ENCODE results near the gene CITED2.
"Not testable (repeated sequence)": the region's sequence is repeated elsewhere in the genome, so short reads cannot be mapped to it uniquely, and the experiment has no call there.

CITED2 gene

GRCh38 chr6:139364302-139364981, 10.0 kb downstream of the CITED2 start:
- no peak for DNase-seq (ENCODE audit: low read depth)

DNA sequence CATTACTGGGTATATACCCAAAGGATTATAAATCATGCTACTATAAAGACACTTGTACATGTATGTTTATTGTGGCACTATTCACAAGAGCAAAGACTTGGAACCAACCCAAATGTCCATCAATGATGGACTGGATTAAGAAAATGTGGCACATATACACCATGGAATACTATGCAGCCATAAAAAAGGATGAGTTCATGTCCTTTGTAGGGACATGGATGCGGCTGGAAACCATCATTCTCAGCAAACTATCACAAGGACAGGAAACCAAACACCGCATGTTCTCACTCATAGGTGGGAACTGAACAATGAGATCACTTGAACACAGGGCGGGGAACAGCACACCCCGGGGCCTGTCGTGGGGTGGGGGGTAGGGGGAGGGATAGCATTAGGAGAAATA, 10.7 kb downstream of the CITED2 start:
- DNase-seq (ENCODE audit: low read depth): not testable (repeated sequence)

GRCh38 chr6:139363123-139363522, 11.3 kb downstream of the CITED2 start:
- DNase-seq (ENCODE audit: low read depth): not testable (repeated sequence)

DNA sequence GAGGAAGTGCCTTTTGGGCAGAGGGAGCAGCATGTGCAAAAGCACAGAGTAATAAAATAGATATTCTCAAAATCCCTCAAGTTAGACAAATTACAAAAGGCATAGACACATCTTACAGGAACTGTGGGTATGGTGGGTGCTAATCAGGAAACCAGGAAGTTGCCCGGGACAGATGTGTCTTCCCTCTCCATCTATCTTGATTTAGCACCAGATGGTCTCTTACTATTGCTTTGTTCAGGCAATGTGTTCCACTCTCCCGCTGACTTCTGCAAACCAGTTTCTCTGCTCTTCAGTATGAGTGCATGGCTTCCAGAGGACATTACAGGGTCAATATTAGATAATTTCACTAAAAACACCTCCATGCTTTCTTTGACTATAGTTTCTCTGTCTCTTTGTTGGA, 13.2 kb downstream of the CITED2 start:
- no peak for DNase-seq (ENCODE audit: low read depth)

- DNase-seq (ENCODE audit: low read depth): no peak
These were observed 17.5 kb downstream of the CITED2 start for GRCh38 chr6:139356924-139357323.

DNA sequence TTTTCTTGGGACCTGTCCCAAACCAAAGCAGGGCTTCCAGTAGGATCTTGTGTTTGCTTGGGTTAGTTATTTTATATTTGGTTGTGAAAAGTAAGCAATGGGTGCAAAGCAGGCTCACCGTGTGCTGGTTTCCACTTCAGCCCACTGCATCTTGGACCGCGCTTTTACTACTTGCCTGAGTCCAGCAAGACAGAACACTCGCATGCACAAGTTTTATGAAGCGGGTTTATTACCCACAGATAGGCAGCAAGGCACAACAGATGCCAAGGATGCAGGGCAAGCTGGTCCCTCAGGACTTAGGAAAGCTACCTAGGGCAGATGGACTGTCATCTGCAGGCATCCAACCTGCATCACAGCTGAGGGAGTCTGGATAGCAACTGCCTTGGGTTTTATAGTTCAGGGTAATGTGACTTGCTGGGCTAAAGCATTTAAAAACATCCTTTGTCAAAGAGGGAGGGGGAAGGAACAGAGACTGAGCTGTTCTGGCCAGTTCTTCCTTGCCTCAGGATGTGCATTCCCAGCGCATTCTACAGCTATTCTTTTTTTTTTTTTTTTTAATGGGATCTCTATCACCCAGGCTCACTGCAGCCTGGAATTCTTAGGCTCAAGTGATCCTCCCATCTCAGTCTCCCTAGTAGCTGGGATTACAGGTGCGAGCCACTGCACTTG, 18.5 kb downstream of the CITED2 start:
- no peak for DNase-seq (ENCODE audit: low read depth)

- no peak for DNase-seq (ENCODE audit: low read depth)
These were observed 19.3 kb downstream of the CITED2 start for GRCh38 chr6:139355172-139355571.

GRCh38 chr6:139354189-139354588, 20.3 kb downstream of the CITED2 start:
- DNase-seq (ENCODE audit: low read depth): no peak

DNA sequence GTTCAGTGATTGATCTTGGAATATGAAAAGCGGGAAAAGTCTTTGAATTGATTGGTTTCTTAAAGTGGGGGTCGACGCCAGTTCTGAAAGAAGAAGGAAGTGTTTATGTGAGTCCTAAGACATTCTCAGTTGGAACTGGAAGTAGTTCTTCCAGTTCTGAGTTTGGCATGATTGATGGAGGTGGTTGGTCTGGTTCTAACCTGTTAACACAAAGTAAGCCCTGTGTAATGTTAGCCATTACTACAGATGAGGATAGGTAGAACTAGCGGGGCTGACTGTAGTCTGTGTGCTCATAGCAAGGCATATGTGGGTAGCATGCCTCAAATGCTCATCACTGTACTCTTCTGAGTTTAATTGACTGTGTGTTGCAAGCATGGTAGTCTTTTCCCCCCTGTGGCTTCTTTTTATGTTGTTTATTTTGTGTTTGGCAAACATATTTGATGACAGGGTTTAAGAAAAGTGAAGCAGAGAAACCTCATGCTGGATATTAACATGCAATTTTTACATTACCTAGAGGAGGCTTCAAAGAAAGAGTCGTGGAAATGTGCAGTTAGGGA, 24.9 kb downstream of the CITED2 start:
- no peak for DNase-seq (ENCODE audit: low read depth)

- DNase-seq (ENCODE audit: low read depth): no peak
These were observed 28.1 kb downstream of the CITED2 start for GRCh38 chr6:139346392-139346791.

DNA sequence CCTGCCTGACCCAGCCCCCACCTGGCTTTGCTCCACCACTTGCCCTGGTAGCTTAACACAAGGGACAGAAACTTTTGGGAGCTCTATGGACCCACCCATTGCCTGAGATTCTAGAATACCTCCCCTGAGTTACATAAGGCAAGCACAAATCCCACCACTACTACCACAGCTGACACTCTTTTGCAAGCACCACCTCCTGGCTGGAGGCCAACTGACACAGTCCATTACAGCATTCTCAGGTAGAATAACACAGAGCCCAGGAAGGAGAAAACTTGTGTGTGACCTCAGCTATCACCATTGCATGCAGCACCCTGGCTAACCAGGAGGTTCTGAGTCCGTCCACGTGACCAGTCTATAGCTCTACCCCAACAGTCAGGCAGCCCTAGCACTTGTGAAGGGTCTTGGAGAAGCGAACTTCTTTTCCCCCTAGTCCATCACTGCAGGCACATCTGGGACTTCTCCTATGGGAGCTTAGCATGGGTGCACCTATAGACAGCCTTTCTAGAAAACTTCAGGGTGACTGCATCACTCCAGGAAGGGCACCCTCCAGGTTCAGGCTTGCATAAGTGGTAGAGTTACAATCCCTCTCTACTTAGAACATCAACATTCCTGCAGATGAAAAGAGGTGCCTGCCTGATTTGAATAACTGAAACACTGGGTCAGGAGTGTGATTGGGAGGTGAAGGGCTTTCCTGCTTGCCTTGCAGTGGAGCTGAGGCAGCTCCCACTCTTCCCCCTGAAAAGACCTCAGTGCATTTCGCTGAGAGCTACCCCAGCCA, 30.1 kb downstream of the CITED2 start:
- no peak for DNase-seq (ENCODE audit: low read depth)

DNA sequence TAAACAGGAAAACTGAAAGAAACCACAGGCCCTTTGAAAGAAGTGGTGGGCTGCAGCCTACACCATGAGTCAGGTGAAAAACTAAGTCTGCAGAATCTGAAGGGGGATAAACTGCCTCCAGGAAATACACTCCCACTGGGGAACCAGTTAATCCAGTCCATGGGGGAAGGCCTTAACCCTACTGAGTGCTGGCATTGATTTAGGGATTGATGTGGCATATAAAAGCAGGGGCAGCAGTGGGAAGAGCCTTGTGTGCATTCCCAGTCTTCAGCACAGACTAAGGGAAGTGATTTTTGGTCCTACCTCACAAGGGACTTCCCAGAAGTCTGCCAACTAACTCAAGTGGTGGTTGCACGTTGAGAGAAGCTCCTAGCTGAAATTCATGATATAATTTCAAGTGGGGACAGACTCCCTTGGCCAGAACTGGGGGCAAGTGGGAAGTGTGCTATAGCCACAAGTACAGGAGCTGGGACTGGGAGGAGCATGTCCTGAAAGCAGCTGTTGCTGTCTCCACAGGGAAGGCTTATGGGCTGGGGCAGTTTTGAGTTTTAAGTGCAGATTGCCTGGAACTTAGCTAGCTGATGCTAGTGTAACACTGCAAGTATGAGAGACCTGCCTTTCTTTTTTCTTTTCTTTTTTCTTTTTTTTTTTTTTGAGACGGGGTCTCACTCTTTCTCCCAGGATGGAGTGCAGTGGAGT, 31.2 kb downstream of the CITED2 start:
- DNase-seq (ENCODE audit: low read depth): no peak

DNA sequence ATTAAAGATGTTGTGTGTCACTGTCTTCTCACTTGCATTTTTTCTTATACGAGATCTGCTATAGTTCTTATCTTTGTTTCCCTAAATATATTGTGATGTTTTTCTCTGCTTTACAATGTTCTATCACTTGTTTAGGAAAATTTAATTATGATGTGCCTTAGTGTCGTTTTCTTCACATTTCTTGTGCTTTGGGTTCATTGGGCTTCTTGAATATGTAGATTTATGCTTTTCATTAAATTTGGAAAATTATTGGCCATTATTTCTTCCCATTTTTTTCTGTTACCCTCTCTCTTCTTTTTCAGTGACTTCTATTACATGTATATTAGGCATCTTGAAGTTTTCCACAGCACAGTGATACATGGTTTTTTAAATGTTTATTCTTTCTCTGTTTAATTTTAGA, 33.4 kb downstream of the CITED2 start:
- DNase-seq (ENCODE audit: low read depth): no peak

DNA sequence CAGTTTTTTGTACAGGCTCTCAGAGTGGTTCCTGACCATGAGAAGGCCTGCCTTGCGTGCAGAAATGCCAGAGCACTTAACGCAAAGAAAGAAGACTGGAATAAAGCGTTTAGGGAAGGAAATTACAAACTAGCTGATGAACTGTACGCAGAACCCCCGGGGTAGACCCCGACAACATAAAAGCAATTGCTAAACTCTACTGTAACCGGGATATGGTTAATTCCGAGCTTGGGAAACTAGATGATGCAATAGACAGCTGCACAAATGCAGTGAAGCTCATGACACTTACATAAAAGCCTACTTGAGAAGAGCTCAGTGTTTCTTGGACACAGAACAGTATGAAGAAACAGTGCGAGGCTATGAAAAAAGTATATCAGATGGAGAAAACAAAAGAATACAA, 35.7 kb downstream of the CITED2 start:
- no peak for DNase-seq (ENCODE audit: low read depth)

- no peak for DNase-seq (ENCODE audit: low read depth)
These were observed 36.6 kb downstream of the CITED2 start for GRCh38 chr6:139337830-139338229.

DNA sequence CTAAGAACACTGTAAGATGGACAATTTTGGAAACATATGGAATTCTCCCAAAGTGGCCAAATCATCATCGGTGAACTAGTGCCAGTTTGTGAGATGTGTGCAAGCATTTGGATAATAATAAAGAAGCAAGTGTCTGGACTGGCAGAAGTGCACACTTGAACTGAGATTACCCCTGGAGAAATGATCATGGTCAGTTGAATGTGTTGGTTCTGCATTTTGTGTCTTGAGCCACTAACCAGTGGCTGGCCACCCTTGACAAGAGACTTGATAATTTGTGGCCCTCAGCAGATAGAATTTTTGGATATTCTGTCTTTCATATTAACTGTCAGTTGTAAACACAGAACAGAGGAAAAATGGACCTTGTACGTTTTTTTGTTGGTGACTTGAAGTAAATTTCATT, 37.4 kb downstream of the CITED2 start:
- DNase-seq (ENCODE audit: low read depth): no peak

DNA sequence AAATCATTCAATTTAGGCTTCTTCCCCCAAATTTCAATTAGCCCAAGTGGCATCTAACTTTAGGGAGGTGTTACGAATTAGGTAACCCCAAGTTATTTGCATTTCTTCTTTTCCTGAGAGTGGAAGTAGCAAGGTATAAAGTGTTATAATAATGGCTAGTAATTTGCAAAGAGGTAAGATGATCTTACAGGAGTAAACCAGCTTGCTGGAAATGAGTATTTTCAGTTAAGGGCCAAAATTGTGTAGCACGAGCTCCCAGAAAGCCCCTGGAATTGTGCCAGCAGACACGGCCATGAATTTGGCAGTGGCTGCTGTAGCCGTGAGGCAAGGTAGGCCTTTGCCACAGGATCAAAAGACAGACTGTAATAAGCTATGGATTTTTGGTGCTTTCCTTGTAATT, 38.0 kb downstream of the CITED2 start:
- DNase-seq (ENCODE audit: low read depth): no peak

DNA sequence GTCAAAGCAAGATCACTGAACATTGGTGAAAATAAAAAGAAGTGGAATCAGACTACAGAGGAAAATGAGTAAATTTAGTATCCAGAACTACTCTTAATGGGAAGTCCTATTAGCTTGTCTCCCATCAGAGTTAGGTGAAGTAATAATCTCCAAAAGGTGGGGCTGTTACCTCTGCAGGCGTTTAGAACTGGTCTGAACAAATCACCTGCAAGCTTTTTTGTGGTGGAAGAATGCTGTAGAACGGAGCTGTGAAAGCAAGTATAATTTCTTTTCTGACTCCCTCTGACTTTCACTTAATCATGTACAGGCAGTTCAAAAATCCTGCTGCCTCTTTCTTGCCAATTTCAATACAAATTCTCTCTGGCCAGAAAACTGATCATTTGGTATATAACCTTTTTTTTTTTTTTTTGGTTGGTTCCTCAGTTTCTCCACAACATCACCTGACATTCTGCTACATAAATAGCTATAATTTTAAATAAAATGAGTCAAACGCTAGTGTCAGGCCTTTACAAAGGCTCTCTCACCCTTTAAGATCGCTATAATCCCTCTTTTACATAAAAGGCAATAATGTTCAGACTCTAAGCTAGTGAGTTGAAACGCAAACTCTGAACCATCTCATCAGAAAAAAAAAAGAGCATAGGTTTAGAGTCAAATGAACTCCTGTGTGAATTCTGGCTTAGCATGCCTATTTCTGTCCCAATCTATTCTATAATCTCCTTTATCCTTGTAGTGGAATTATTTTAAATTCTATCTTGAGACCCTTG, 38.8 kb downstream of the CITED2 start:
- DNase-seq (ENCODE audit: low read depth): no peak

DNA sequence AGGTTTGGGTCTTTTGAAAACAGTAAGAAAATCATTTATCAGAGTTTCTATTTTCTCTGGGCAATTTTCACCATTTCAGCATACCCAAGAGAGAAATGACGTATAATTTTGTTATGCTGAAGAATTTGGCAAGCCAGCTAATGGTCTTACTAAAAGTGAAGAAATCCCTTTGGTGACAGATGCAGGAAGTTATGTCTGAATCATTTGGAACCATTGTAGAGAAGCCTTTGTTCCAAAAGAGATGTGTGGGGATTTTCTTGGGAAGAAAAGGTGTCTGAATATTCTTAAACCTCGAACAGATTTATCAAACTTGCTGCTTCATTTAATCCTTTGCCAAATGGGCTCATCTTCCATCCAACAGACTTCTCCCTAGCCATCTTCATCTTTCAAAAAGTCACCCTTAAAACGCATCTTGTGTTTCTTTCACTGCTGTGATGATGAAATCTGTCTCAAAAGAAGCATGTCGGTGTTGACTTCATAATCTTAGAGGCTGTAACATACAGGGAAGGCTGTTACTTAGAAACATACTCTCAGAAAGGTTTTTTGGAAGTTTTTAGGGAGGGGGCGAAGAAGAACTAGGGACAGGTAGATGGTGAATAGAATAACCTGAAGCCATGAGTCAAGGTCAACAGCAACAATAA, 39.5 kb downstream of the CITED2 start:
- no peak for DNase-seq (ENCODE audit: low read depth)

- DNase-seq (ENCODE audit: low read depth): no peak
These were observed 43.5 kb downstream of the CITED2 start for GRCh38 chr6:139330826-139331500.
